Activated T-helper 9 cell treated with anti-CD3 and anti-CD28 coated beads, Interleukin-2, amount 50 U/mL, for 16 hours (primary cell): ENCODE results near the gene RFX1.
"Not testable (repeated sequence)": the region's sequence is repeated elsewhere in the genome, so short reads cannot be mapped to it uniquely, and the experiment has no call there.

Experiments
- DNase-seq: peaks from one replicate; pipeline ENCODE4 v3.0.0-alpha.2; 2020; ENCODE audit warnings: low read depth

RFX1 gene

DNA sequence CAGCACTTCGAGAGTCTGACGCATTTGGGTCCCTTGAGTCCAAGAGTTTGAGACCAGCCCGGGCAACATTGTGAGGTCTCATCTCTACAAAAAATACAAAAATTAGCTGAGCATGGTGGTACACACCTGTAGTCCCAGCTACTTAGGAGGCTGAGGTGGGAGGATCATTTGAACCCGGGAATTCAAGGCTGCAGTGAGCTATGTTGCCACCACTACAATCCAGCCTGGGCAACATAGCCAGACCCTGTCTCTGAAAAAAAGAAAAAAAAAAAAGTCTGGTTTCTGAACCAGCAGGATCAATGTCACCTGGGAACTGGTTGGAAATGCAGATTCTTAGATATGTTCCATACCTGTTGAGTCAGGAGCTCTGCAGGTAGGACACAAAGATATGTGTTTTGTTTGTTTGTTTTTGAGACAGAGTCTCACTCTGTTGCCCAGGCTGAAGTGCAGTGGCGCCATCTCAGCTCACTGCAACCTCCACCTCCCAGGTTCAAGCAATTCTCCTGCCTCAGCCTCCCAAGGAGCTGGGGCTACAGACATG is 20.6 kb upstream of the RFX1 start:
- not testable (repeated sequence) for DNase-seq

GRCh38 chr19:14023404-14024235 is 17.5 kb upstream of the RFX1 start:
- no peak for DNase-seq

DNA sequence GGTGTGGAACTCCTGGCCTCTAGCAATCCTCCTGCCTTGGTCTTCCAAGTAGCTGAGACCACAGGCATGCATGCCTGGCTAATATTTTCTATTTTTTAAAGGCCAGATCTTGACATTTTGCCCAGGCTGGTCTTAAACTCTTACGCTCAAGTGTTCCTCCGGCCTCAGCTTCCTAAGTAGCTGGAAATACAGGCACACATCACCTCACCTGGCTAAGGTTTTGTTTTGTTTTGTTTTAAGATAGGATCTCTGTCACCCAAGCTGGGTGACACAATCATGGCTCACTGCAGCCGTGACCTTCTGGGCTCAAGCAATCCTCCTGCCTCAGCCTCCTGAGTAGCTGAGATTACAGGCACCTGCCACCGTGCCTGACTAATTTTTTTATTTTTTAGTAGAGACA is 16.3 kb upstream of the RFX1 start:
- DNase-seq = no peak

- DNase-seq = no peak
Observed at GRCh38 chr19:14021474-14021873, 15.4 kb upstream of the RFX1 start.

DNA sequence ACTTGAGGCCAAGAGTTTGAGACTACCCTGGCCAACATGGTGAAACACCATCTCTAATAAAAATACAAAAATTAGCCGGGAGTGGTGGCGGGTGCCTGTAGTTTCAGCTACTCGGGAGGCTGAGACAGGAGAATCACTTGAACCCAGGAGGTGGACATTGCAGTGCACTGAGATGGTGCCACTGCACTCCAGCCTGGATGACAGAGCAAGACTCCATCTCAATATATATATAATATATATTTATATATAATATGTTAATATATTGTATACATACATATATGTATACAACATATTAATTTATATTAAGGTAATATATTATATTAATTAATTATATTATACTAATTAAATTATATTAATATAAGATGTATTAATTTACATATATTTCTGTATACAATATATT is 13.6 kb upstream of the RFX1 start:
- DNase-seq = not testable (repeated sequence)

- DNase-seq = no peak
Observed at GRCh38 chr19:14019100-14019499, 13.0 kb upstream of the RFX1 start.

- no peak for DNase-seq
Observed at GRCh38 chr19:14015524-14016035, 9.5 kb upstream of the RFX1 start.

DNA sequence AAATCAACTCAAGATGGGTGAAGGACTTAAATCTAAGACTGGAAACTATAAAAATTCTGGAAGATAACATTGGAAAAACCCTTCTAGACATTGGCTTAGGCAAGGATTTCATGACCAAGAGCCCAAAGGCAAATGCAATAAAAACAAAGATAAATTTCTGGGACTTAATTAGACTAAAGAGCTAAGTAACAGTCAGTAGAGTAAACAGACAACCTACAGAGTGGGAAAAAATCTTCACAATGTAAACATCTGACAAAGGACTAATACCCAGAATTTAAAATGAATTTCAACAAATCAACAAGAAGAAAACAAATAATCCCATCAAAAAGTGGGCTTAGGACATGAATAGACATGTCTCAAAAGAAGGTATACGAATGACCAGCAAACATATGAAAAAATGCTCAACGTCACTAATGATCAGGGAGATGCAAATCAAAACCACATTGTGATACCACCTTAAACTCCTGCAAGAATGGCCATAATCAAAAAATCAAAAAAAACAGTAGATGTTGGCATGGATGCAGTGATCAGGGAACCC is 6.3 kb upstream of the RFX1 start:
- no peak for DNase-seq

GRCh38 chr19:14006766-14007562 is 844 bp upstream of the RFX1 start:
- DNase-seq = no peak

- DNase-seq = peak; percentile 85
Observed at GRCh38 chr19:14005349-14006084, 603 bp downstream of the RFX1 start.

GRCh38 chr19:14004619-14005348 is 1.3 kb downstream of the RFX1 start:
- no peak for DNase-seq

DNA sequence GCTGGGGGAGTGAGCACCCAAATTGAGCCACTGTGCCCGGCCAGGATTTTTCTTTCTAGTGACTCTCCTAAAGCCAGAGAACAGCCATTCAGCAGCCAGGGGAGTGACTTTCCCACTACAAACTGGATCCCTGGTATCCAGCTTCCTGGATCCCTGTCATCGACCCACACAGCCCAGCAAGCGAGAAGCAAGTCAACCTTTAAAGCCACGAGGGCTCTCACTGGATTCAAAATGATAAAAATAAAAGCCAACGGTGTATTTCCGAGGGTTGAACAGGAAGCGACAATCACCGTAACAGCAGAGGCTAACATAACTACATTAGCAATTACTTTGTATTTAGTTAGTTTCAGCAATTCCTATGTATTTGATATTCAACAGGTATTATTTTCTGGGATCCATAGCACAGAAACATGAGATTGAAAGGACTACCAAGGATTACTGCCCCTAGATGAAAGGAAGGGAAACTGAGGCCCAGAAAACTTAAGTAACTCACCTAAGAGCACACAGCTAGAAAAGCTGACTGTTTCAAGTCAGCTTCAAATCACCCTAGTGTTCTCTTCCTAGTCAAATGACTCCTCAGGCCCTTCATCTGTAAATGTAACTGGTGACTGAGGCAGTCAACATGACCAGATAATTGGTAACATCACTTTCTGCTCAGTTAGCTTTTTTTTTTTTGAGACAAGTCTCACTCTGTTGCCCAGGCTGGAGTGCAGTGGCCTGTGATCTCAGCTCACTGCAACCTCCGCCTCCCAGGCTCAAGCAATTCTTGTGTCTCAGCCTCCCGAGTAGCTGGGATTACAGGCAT is 2.7 kb downstream of the RFX1 start:
- no peak for DNase-seq

DNA sequence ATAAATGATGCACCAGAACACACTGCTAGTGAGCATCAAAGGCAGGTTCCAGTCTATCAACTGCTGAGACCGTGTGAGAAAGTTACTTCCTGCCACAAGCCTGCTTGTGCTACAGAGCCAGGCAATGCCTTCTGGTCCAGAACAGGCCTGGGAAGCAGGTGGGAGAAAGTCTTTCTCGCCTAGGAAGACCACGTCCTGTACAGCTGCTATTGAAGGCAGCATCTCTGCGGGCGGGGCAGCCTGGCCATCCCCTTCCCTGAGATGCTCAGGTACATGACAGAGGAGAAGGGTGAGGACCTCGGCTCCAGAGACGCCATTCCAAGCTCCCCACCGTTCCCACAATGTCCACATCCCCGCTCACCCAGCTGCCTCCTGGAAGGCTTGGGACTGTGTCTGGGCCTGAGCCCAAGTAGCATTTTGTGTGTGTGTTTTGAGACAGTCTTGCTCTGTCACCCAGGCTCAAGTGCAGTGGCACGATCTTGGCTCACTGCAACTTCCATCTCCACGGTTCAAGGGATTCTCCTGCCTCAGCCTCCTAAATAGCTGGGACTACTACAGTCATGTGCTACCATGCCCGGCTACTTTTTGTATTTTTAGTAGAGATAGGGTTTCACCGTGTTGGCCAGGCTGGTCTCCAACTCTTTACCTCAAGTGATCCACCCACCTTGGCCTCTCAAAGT is 3.4 kb downstream of the RFX1 start:
- no peak for DNase-seq

- no peak for DNase-seq
Observed at GRCh38 chr19:14000691-14001375, 5.3 kb downstream of the RFX1 start.

DNA sequence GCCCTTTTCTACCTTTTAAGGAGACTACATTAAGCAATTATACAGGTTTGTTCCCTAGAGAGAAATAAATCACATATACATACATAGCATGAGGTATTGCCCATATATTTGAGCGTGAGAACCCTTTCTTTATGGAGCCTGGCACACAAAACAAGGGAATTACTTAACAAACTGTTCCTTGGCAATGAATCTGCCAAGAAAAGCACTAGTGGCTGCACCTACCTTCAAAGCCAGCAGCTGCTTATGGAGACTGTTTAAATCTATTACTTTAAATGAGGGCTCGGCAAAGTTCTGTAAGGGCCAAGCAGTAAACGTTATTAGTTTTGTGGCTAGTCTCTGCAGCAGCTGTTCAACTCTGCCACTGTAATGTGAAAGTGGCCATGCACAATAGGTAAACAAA is 7.0 kb downstream of the RFX1 start:
- DNase-seq = no peak

DNA sequence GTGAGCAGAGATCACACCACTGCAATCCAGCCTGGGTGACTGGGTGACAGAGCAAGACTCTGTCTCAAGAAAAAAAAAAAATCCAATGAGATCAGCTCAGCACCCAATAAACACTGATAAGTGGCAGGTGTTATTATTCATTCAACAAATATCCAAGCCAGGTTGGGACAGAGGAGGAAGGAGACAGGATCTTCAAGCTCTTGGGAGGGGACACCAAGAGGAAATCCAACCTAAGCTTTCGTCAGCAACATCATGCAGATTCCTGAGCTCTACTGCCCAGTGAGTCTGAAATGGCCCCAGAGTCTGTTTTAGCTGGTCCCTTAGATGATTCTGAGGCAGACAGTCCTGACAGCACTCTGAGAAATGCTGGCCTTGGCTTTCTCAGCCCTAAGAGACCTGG is 7.7 kb downstream of the RFX1 start:
- DNase-seq = no peak

- no peak for DNase-seq
Observed at GRCh38 chr19:13997631-13997962, 8.5 kb downstream of the RFX1 start.

- no peak for DNase-seq
Observed at GRCh38 chr19:13996928-13997630, 9.0 kb downstream of the RFX1 start.
